ENCODE results near the gene UBE2D4. TPM values are rescaled to one million over a fixed set of nuclear protein-coding genes. Genes with fewer than 3 reads are reported as not detected.
"Not testable (repeated sequence)": the region's sequence is repeated elsewhere in the genome, so short reads cannot be mapped to it uniquely, and the experiment has no call there.

UBE2D4 gene
- 13.4 and 15.4 TPM in 2 replicates for total RNA-seq (2014; rRNA removed; shearing (Covaris generic); ENCODE audit: low replicate concordance)

- in situ Hi-C loops (cut with HindIII; ENCODE audit: low pct_unique_long_range_greater_than_20kb, low sequenced_read_pairs), result no loop called here
Observed at GRCh38 chr7:43925984-43926797, at the start of gene UBE2D4. Gene UBE2D4 (plus strand): TSS chr7:43926436. CDS start chr7:43926533, 97 bp downstream.

GRCh38 chr7:43876976-43877745 is 49.1 kb upstream of the UBE2D4 start:
- in situ Hi-C loops (cut with HindIII; ENCODE audit: low pct_unique_long_range_greater_than_20kb, low sequenced_read_pairs), result no loop called here
- no peak for DNase-seq (ENCODE audit: low read depth)

More at GRCh38 chr7:43925984-43926797, at the start of gene UBE2D4:
- DNase-seq (ENCODE audit: low read depth), result peak; percentile 88

GRCh38 chr7:43877968-43878864 is 48.0 kb upstream of the UBE2D4 start:
- in situ Hi-C loops (cut with HindIII; ENCODE audit: low pct_unique_long_range_greater_than_20kb, low sequenced_read_pairs), result no loop called here
- DNase-seq (ENCODE audit: low read depth), result no peak

- no peak for DNase-seq (ENCODE audit: low read depth)
- in situ Hi-C loops (cut with HindIII; ENCODE audit: low pct_unique_long_range_greater_than_20kb, low sequenced_read_pairs), result no loop called here
Observed at GRCh38 chr7:43878867-43879266, 47.4 kb upstream of the UBE2D4 start.

GRCh38 chr7:43879477-43879876 is 46.8 kb upstream of the UBE2D4 start:
- in situ Hi-C loops (cut with HindIII; ENCODE audit: low pct_unique_long_range_greater_than_20kb, low sequenced_read_pairs), result no loop called here
- no peak for DNase-seq (ENCODE audit: low read depth)

- DNase-seq (ENCODE audit: low read depth), result no peak
- in situ Hi-C loops (cut with HindIII; ENCODE audit: low pct_unique_long_range_greater_than_20kb, low sequenced_read_pairs), result no loop called here
Observed at GRCh38 chr7:43880596-43880995, 45.6 kb upstream of the UBE2D4 start.

- in situ Hi-C loops (cut with HindIII; ENCODE audit: low pct_unique_long_range_greater_than_20kb, low sequenced_read_pairs), result no loop called here
- DNase-seq (ENCODE audit: low read depth), result no peak
Observed at GRCh38 chr7:43884209-43884608, 42.0 kb upstream of the UBE2D4 start.

GRCh38 chr7:43884617-43885016 is 41.6 kb upstream of the UBE2D4 start:
- in situ Hi-C loops (cut with HindIII; ENCODE audit: low pct_unique_long_range_greater_than_20kb, low sequenced_read_pairs), result no loop called here
- DNase-seq (ENCODE audit: low read depth), result no peak

- in situ Hi-C loops (cut with HindIII; ENCODE audit: low pct_unique_long_range_greater_than_20kb, low sequenced_read_pairs), result no loop called here
- DNase-seq (ENCODE audit: low read depth), result no peak
Observed at GRCh38 chr7:43888993-43889945, 37.0 kb upstream of the UBE2D4 start.

- in situ Hi-C loops (cut with HindIII; ENCODE audit: low pct_unique_long_range_greater_than_20kb, low sequenced_read_pairs), result no loop called here
- DNase-seq (ENCODE audit: low read depth), result no peak
Observed at GRCh38 chr7:43890468-43890867, 35.8 kb upstream of the UBE2D4 start.

- in situ Hi-C loops (cut with HindIII; ENCODE audit: low pct_unique_long_range_greater_than_20kb, low sequenced_read_pairs), result no loop called here
- no peak for DNase-seq (ENCODE audit: low read depth)
Observed at GRCh38 chr7:43891069-43891955, 34.9 kb upstream of the UBE2D4 start.

GRCh38 chr7:43895847-43896415 is 30.3 kb upstream of the UBE2D4 start:
- no peak for DNase-seq (ENCODE audit: low read depth)
- in situ Hi-C loops (cut with HindIII; ENCODE audit: low pct_unique_long_range_greater_than_20kb, low sequenced_read_pairs), result no loop called here

GRCh38 chr7:43898571-43898970 is 27.7 kb upstream of the UBE2D4 start:
- DNase-seq (ENCODE audit: low read depth); in situ Hi-C loops (cut with HindIII; ENCODE audit: low pct_unique_long_range_greater_than_20kb, low sequenced_read_pairs): not testable (repeated sequence)

- no peak for DNase-seq (ENCODE audit: low read depth)
- in situ Hi-C loops (cut with HindIII; ENCODE audit: low pct_unique_long_range_greater_than_20kb, low sequenced_read_pairs), result no loop called here
Observed at GRCh38 chr7:43902542-43903054, 23.6 kb upstream of the UBE2D4 start.

GRCh38 chr7:43904533-43905208 is 21.6 kb upstream of the UBE2D4 start:
- DNase-seq (ENCODE audit: low read depth), result no peak
- in situ Hi-C loops (cut with HindIII; ENCODE audit: low pct_unique_long_range_greater_than_20kb, low sequenced_read_pairs), result no loop called here

Data from Caki2 (cell line).